Lower lobe of right lung (tissue), 2 donors: ENCODE results near the gene RNF144A. TPM values are rescaled to one million over a fixed set of nuclear protein-coding genes. Genes with fewer than 3 reads are reported as not detected.

ENCODE experiments used
- ATAC-seq, 2 donors: fragments of 200-7000 bp; cut with Tn5 transposase; one replicate each; pipeline ENCODE4 v1.9.1; 2020 to 2022; ENCODE audit warnings: mild to moderate bottlenecking in 2 of 2, moderate library complexity in 2 of 2
- DNase-seq: peaks from one replicate; pipeline ENCODE4 v3.0.0-alpha.2; 2020
- H3K27ac ChIP-seq: fragments of 200-600 bp; one replicate; pipeline ENCODE4 v1.8.0; 2022
- H3K27me3 ChIP-seq: fragments of 200-600 bp; one replicate; pipeline ENCODE4 v1.8.0; 2022; ENCODE audit warnings: low read depth
- H3K36me3 ChIP-seq: fragments of 200-600 bp; one replicate; pipeline ENCODE4 v1.8.0; 2022; ENCODE audit warnings: mild to moderate bottlenecking
- H3K4me1 ChIP-seq: fragments of 200-600 bp; one replicate; pipeline ENCODE4 v1.8.0; 2022
- H3K4me3 ChIP-seq: fragments of 200-600 bp; one replicate; pipeline ENCODE4 v1.8.0; 2022; ENCODE audit warnings: mild to moderate bottlenecking
- H3K9me3 ChIP-seq: fragments of 200-600 bp; one replicate; pipeline ENCODE4 v1.8.0; 2022
- intact Hi-C: fragments of 100-400 bp; cut with DNase I; formaldehyde crosslinking; loops from one replicate; pipeline ENCODE4 v1.11.0; 2022
- total RNA-seq: library from RNA; stranded (reverse); fragmentation: NEBNext Ultra II Directional; extraction: Animal tissue kit (Norgen Biotek cat#: 25700); gene quantifications from one replicate; pipeline ENCODE4 v1.2.1, GENCODE V29; 2021
- TF ChIP-seq, protein P1 (sequence below): fragments of 200-600 bp; IDR thresholded peaks from one replicate; pipeline ENCODE4 v1.8.0; 2022; ENCODE audit warnings: antibody characterized with exemption, mild to moderate bottlenecking
- donor health status: DM: no; HTN: yes; CAD: no; lungs with severe emphysema.

The RNF144A gene
- total RNA-seq, 1 donor from 2014 or later, result 13.9 TPM

GRCh38 chr2:7014174-7014640, 97.0 kb downstream of the RNF144A start:
- TF ChIP-seq, protein P1, sequence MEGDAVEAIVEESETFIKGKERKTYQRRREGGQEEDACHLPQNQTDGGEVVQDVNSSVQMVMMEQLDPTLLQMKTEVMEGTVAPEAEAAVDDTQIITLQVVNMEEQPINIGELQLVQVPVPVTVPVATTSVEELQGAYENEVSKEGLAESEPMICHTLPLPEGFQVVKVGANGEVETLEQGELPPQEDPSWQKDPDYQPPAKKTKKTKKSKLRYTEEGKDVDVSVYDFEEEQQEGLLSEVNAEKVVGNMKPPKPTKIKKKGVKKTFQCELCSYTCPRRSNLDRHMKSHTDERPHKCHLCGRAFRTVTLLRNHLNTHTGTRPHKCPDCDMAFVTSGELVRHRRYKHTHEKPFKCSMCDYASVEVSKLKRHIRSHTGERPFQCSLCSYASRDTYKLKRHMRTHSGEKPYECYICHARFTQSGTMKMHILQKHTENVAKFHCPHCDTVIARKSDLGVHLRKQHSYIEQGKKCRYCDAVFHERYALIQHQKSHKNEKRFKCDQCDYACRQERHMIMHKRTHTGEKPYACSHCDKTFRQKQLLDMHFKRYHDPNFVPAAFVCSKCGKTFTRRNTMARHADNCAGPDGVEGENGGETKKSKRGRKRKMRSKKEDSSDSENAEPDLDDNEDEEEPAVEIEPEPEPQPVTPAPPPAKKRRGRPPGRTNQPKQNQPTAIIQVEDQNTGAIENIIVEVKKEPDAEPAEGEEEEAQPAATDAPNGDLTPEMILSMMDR, result peak; percentile 42
- Histone ChIP-seq H3K36me3 (no peaks in the 10 kb centered on the region), H3K4me3 (no peak overlapping the region), H3K4me1 (peaks cover 16% of the 10 kb centered on the region), H3K27me3 (no peaks in the 10 kb centered on the region), H3K9me3 (no peaks in the 10 kb centered on the region), H3K27ac (no peak overlapping the region)
- intact Hi-C loops, result no loop called here
- ATAC-seq, result peak; percentile 43 to 57
- DNase-seq, result no peak

GRCh38 chr2:7015007-7015950, 98.1 kb downstream of the RNF144A start:
- no peaks in the 10 kb centered on the region for H3K27me3 ChIP-seq
- no peak overlapping the region for H3K4me3 ChIP-seq
- no peaks in the 10 kb centered on the region for H3K9me3 ChIP-seq
- no peaks in the 10 kb centered on the region for H3K36me3 ChIP-seq
- no peak for ATAC-seq
- intact Hi-C loops, result no loop called here
- no peak overlapping the region for H3K27ac ChIP-seq
- TF ChIP-seq, protein P1, result no peak
- H3K4me1 ChIP-seq, result peaks cover 5% of the 10 kb centered on the region
- DNase-seq, result no peak

DNA sequence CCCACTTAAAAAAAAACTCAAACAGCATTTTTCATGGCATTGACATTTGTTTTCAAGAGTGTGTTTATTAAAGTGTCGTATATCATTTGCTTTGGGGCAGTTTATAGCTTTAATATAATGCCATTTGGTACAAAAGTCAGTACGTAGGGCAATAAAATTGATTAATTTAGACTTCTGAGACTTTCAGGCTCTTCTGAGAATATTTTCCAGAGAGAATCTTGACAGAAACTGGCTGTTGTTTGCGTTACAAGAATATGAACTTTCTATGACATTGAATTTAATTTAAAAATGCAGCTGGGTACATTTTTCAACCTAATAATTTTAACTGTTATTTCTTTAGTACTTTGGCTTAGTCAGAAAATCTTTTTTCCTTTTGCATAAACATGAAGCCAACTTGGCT, 98.9 kb downstream of the RNF144A start:
- H3K27me3 ChIP-seq, result no peaks in the 10 kb centered on the region
- no peak overlapping the region for H3K4me3 ChIP-seq
- no peaks in the 10 kb centered on the region for H3K4me1 ChIP-seq
- TF ChIP-seq, protein P1, result no peak
- no peak overlapping the region for H3K27ac ChIP-seq
- intact Hi-C loops, result no loop called here
- ATAC-seq (no peak), DNase-seq (no peak)
- H3K36me3 ChIP-seq, result peaks cover 5% of the 10 kb centered on the region
- no peaks in the 10 kb centered on the region for H3K9me3 ChIP-seq

GRCh38 chr2:7016601-7017211, 99.5 kb downstream of the RNF144A start:
- H3K9me3 ChIP-seq, result no peaks in the 10 kb centered on the region
- TF ChIP-seq, protein P1, result no peak
- H3K4me1 ChIP-seq, result no peaks in the 10 kb centered on the region
- H3K36me3 ChIP-seq, result peaks cover 5% of the 10 kb centered on the region
- no peaks in the 10 kb centered on the region for H3K27me3 ChIP-seq
- ATAC-seq (peak in 1 of 2 donors; percentile 14), DNase-seq (no peak)
- no peak overlapping the region for H3K27ac ChIP-seq
- no peak overlapping the region for H3K4me3 ChIP-seq
- intact Hi-C loops, result no loop called here

GRCh38 chr2:7017671-7018281, 100.6 kb downstream of the RNF144A start:
- ATAC-seq, result no peak

More at GRCh38 chr2:7017671-7018281, 100.6 kb downstream of the RNF144A start:
- no peak for DNase-seq
- H3K27me3 ChIP-seq, result no peaks in the 10 kb centered on the region
- TF ChIP-seq, protein P1, result no peak
- intact Hi-C loops, result no loop called here
- H3K9me3 ChIP-seq, result no peaks in the 10 kb centered on the region
- no peak overlapping the region for H3K27ac ChIP-seq
- H3K4me3 ChIP-seq, result no peak overlapping the region
- no peaks in the 10 kb centered on the region for H3K4me1 ChIP-seq
- peaks cover 10% of the 10 kb centered on the region for H3K36me3 ChIP-seq
